ENCODE results near the gene HDAC9.

HDAC9 gene

DNA sequence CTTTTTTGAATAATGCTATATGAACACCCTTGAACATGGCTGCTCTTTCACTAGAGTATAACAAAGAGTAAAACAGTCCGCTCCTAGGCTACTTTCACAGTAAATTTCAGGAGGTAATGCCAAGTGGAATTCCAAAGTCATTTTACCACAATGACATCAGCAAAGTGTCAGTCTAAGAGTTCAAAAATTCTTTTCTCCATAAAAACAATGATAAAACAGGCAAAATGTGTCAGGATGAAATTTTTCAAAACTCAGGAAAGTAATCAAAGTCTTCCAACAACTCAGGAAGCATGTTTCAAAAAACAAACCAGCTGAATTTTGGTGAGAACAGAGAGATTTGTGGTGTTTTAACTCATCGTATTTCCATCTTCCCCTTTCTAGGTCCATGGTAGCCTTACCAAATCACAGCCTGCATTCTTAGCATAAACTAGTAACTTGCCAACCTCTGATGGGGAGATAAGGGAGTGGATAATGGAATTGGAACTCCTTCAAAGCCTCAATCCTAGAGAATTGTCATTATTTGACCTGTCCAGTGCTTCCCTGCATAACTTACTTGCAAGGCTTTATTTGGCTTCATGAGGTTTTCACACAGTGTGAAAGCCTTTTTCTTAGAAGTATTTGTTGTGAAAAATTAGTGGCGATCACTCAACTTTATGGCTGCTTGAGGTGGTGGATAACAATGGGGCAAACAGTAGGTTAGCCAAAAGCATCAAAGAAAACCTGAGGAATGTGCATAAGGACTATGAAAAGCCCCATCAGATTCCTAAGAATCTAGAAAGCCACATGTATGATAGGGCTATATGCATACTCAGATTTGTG lies 302.7 kb downstream of the HDAC9 start:
- DNase-seq, result no peak

DNA sequence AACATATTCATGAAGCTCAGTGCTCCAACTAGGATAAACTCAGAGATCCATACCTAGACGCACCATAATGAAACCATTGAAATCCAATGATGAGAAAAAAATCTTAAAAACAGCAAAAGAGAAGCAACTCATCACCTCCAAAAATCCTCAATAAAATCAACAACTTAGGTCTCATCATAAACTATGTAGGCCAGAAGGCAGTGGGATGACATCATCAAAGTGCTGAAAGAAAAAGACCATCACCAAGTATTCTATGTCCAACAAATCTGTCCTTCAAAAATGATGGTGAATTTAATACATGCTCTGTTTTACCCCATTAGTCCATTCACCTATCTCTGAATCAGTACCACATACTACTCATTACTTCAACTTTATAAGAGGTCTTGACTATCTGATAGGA lies 304.4 kb downstream of the HDAC9 start:
- DNase-seq, result no peak

DNA sequence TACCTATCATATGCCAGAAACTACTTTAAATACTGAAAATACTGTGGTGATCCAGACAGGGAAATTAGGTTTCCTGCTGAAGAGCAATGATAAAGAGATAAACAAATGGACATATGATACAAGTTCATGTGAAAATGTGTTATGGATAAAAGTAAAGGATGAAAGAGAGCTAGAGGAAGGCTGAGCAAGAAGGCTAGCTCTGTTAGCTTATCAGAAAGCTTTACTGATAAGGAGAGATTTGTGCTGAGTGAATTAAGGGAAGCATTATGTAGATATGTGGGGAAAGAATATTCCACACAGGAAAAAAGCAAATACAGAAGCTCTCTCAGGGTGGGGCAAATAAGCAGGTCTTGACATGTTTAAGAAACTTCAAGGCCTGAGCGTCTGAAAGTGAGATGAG lies 308.4 kb downstream of the HDAC9 start:
- DNase-seq, result no peak

DNA sequence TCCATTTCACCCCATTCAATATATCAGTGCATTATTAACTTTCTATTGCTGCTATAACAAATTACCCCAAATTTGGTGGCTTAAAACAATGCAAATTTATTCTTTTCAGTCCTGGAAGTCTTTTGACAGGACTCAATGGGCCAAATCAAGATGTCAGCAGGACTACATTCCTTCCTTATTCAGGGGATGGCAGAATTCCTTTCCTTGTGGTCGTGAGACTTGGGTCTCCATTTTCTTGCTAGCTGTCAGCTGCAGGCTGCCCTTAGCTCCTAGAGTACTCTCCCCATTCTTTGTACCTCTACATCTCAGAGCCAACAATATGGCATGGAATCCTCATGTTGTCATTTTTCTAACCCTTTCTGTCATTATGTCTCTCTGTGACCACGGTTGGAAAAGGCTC lies 310.6 kb downstream of the HDAC9 start:
- no peak for DNase-seq

DNA sequence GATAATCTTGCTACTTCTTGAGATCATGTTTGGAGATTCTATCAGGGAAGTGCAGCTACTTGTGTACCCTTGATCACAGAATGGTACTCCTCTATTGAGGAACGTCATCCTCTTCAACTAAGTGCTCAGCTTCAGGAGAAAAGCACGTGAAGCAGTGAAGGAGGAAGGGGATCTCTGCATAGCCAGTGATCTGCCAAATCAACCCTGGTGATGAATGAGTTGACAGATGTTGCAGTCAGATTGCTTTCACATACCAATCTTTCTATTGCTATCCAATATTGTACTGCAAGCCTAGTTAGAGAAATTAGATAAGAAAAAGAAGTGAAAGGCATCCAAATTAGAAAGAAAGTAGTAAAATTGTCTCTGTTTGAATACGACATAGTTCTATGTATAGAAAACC lies 312.5 kb downstream of the HDAC9 start:
- no peak for DNase-seq

DNA sequence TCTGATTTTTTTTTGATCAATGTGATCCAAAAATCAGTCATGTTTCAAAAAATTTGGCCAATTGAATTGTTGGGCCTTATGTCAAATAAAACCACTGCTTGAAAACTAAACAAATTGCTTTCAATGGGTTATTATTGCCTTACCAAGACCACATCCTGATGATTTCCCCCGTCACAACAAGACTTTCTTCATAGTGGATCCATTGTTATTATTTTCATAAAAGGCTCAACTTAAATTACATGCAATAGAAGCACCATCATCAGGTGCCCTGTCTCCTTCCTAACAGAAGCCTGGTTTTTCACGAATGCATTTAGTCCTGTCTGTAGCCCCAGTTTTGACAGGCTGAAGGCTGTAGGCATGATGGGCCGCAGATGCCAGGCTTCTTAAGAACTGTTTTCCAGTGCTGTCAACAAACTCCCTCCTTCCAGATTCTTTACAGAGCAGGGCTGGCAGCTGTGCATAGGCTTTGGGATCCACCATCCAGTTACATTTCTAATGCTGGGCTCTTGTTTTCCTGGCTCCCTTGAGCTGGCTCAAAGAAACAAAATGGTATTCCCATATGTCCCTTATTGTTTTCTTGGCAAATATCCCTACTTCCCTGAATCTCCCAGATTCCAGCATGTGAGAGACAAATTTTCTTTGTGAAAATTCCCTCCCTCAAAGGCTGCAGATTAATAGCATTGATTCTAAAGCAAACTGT lies 319.9 kb downstream of the HDAC9 start:
- no peak for DNase-seq

DNA sequence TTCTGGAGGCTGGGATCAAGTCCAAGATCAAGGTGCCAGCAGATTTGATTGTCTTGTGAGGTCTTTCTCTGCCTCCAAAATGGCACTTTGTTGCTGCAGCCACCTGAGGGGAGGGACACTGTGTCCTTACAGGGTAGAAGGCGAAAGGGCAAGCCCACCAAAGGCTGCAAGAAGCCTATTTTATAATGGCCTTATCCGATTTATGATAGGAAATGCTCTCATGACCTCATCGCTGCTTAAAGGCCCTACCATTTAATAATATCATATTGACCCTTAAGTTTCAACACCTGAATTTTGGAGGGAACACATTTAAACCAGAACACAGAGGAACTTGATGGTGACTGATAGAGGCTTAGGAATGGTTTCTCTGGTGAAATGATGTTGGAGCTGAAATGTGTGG lies 325.4 kb downstream of the HDAC9 start:
- no peak for DNase-seq

DNA sequence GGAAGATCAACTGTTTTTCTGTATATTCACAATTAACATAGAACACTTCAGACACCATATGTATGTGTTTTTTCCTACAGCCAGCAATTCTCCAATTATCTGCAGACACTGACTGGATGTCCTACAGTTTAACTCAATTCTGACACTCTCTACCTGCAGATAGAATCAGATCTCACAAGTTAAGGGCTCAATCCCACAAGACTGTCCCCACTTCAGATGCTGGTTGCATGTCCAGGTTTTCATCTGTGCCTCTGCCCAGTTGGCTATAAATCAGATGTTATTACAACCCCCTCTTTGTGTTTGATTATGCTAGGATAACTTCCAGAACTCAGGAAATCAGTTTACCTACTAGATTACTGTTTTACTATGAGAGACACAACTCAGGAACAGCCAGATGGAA lies 326.0 kb downstream of the HDAC9 start:
- no peak for DNase-seq

DNA sequence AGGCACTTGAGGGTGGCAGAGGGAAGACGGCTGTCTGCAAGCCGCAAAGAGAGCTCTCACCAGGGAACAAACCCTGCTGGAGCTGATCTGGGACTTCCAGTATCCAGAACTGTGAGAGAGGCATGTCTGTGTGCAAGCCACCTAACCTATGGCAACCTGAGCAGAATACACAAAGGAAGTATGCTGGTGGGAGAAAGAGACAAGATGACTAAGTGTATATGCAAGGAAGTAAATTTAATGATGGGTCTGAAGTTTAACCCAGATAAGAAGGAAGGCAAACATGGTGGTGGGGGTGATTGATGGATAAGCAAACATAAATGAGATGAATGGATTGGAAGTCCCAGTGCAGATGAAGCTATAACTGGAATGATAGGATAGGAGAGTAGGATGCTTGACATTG lies 328.6 kb downstream of the HDAC9 start:
- no peak for DNase-seq

DNA sequence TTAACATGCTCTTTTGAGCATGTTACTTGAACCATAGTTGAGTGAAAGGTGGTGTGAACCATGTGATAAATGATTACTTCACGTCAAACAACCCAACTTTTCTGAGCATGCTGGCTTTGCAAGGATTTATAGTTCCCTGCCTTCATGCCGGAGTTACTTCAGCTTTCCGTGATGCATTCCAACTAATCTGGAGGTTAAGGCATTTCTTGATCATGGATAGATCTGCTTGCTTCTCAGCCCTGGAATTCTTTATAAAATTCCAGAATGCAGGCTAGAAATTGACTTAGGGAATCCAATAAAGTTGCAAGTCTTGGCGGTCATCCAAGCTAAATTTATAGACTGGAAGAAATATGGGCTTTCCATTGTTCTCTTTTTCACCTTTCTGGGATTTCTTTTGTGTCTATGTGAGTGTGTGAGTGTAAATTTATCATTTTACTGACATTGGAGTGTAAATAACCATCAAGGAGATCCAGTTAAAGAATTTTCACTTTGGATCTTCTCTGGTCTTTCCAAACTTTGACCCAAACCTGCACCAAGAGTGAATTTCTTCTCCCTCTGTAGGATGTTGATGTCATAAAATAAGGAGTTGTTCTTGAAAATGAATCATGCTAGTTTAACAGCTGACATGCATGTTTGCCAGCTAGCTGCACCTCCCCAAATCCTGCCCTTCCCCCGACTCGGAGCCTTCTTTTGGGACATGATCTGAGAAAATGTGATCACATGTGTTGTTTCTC lies 332.9 kb downstream of the HDAC9 start:
- DNase-seq, result no peak

DNA sequence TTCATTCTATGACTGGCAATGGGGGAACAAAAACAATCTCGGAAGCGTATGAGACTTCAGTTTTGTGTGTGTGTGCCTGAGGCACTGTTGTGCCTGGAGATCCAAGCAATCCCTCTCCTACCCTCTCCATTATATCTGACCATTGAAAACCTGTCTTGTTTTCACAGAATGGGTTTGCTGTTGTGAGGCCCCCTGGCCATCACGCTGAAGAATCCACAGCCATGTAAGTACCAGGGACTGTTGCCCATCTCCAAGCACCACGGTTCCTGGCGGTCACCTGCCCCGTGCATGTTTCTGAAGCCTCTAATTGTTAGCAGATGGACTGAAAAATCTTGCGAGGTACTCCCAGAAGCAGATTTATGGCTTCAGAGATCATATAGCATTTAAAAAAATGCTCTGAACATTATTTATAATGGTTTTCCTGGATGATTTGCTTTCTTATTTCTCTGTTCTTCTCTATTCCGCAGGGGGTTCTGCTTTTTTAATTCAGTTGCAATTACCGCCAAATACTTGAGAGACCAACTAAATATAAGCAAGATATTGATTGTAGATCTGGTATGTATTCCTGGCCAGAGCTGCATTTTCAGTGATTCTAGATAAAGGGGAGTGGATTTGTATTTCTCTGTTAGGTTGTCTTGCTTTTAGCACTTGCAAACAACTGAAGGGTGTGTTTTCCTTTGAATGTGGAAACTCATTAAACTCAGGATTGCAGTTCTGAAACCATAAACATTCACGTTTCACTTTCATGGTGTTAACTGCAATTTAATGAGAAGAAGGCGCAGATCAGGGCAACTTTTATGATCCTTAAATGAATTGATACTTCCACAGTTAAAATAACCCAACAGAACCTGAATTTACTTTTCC lies 333.7 kb downstream of the HDAC9 start:
- DNase-seq, result no peak

DNA sequence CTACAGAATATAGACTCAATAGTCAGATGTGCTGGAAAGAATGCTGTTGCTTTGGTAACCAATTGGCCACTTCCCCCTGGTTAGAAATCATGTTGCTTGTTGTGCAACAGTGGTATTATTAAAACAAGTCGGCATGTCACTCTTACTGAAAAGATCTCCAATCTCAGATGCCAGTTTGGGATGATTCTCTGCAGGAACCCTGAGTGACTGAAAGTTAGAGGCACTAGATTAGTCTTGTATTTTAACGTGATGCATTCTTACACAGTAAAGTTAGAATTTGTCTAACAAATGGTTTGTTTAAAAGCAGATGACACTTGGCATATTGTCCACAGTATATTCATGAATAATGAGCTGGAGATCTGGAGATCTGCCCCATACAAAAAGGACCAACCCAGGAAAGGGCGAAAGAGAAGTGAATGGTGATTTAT lies 334.3 kb downstream of the HDAC9 start:
- no peak for DNase-seq

DNA sequence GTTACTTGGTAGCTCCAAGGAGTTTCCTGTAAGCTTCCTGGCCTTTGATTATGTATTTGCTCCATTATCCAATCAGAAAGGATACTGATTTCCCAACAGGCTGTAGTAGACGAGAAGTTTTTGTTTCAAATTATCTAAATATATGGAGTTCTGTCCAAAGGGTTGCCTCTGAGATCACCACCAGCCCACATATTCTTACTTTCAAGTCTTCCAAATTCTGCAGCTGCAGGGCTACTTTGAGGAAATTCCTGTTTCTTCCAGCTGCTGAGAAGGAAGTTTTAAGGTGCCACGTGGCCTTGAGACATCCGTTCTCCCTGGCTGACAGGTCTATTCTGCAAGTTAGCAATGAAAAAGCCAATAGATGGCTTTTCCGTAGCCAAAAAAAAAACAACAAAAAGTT lies 335.9 kb downstream of the HDAC9 start:
- no peak for DNase-seq

DNA sequence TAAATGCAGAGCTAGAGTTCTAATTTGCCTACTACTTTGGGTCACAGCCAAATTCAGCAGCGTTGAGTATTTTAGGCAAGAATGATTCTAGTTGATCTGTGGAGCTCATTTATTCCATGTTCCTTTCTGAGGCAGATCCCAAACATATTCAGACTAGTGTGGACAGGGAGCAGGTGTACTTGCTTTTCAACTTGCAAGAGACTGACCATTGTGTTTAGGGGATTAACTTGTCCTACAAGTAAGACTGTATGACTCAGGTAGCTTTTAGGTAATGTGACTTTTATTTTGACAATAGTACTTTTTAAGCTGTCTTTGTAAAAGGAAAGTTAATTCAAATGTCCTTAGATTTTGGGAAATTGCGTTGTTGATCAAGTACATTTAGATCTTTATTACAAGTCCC lies 336.4 kb downstream of the HDAC9 start:
- no peak for DNase-seq

DNA sequence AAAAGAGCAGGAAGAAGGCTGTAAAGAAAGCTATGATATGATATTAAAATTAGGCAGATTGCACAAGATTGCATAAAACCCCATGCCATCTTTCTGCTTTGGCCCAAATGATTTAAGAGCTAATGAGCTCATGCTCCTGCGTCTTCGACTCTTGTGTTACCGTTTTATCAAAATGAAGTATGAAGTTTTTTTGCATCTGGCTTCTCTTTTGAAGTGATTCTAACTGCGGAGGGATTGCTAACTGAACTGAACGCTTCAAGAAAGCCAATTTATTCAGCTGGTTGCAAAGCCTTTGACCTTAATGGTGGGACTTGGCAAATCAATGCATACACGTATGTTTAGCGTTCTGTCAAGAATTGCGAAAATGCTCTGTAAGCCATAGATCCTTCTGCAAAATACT lies 339.0 kb downstream of the HDAC9 start:
- DNase-seq, result no peak

DNA sequence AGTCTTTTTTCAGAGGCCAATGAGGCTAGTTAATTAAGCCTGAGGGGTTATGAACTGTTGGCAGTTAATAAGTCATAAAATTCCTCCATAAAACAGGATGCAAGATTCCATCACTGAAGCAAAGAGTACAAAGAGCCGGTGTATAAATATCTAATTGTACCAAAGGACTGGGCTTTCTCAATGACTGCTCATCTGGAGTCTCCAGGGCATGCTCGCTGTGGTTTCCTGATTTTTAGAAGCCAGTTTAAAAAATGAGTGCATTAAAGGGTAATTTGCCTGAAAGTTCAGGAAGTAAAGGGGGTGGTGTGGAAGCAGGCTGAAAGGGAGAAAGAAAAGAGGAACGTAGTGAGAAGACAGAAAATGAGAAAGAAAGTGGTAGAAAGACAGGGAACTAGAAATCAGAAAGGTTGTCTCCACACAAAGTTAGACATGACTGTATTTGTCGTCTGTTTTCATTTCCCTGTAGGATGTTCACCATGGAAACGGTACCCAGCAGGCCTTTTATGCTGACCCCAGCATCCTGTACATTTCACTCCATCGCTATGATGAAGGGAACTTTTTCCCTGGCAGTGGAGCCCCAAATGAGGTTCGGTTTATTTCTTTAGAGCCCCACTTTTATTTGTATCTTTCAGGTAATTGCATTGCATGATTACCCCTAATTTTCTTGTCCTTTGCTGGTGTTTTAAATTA lies 339.6 kb downstream of the HDAC9 start:
- DNase-seq, result no peak

DNA sequence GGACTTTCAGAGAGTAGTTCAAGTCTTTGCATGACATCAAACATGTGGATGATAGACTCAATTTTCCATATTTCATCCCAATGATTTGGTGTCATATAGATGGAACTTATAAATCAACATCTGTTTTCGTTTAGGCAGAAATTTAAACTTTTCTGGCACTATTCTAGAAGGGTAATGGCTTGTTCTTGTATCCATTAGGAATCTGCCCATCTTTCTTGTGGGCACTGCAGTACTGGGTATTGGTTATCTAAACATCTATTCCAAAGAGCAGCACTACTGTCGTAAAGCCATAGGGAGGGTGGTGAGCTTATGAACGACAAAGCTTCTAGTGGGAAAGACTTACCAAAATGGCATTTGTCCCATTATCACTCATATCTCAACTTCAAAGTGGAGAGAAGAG lies 348.4 kb downstream of the HDAC9 start:
- no peak for DNase-seq

DNA sequence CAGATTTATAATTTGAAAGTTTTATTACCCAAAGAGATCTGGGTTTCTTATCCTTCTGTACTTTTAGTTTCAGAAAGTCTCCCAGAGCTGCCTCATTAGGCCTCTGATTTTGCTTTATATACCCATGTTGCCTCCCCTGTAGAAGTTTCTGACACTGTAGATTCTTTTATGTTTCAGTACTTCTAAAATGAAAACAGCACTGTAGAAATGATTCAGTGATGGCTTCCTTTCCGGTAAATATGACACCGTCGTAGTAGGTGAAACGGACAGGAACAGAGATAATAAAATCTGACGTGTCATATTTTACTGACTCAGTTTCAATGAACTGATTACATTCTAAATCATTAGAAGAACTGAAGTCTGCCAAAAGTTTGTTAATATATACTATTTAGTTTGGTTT lies 349.2 kb downstream of the HDAC9 start:
- DNase-seq, result no peak

DNA sequence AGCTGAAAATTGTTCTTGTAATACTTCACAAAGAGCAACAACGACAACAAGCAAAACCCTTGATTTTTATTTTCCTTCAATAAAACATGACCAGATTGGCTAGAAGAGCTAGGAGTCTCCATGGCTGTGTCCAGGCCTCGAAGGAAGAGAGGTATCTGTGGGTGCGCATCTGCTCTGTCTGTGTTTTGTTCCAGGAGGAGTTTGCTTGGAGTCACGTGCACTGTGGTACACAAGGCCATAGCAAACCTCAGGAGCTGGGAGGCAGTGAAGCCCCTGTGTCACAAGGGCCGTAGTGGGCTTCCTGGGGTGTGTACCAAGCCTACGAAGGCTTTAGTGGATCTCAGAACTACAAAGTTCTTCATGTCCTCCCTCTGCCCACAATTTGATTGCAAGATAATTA lies 350.2 kb downstream of the HDAC9 start:
- DNase-seq, result no peak

DNA sequence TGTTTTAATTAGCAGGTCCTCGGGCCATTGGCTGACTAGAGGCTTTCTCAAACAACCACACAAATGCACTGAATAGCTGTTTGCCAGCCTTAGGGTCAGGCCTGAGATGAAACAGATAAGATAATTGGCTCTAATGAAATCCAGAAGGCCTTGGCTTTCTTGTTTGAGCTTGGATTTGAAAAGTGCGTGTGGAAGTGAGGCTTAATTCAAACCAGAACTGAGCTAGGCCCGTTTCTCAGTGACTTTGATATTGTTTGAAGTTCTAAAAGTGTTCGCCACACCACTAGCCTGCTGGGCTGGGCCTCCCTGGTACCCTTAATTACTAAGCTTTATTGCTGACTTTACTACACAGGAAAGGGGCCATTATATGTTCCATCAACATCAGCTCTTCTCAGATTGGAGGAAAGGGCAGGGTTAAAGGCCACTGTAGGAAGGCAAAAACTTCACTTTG lies 351.2 kb downstream of the HDAC9 start:
- DNase-seq, result no peak

DNA sequence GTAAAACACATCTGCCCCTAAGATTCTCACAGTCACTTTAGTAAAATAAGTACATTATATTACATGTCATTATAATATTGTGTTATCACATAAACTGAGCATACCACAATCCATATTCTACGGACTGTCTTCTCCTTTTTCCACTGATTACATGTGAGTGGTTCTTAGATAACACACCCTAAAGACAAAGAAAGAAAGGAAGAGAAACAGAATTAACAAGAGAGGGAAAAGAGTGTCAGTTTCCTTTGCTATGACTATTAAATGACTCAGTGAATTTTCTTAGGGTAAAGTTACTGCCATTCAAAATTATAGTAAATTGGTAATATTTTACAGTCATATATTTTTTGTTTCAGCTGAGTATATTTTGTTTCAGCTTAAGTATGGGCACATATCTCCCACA lies 353.6 kb downstream of the HDAC9 start:
- DNase-seq, result no peak

DNA sequence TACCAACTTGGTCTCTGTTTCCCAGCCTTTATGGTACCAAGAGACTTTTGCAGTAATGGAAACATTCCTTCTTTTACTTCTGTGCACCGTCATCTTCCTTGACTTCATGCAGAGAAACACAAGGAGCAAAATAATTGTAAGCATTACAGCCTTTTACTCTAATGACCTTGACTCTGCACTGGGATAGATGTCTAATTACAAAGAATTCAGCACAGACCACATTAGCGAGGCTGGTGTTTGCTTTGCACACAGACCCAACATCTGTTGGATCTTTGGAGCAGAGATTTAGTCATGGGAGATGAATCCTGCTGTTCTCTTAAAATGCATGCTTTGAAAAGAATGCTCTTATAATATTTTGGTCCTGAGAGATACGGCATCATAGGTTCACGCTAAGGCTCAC lies 360.2 kb downstream of the HDAC9 start:
- no peak for DNase-seq
